ENCODE measurements around the gene IL36RN.

Gene IL36RN

GRCh38 chr2:113058998-113059960 is at the start of gene IL36RN:
Gene IL36RN, plus strand, starts transcription at chr2:113059198. Its CDS starts 241 bp downstream, at chr2:113059439.
- no peak for DNase-seq

DNA sequence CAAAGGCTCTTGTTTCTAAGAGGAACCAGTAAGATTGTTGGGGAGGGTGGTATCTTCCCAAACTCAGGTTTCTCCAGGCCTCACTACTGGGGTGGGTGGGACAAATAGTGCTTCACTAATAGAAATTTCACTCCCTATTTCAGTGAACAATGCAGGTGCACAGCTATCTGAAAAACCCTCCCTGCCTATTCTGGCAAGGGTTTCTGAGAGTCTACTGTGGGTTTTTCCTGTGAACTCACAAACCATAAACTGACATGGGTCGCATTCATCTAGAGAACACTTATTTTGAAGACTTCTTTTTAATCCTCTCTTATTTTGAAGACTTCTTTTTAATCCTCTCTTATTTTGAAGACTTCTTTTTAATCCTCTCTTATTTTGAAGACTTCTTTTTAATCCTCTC is 49.4 kb upstream of the IL36RN start:
- no peak for DNase-seq

DNA sequence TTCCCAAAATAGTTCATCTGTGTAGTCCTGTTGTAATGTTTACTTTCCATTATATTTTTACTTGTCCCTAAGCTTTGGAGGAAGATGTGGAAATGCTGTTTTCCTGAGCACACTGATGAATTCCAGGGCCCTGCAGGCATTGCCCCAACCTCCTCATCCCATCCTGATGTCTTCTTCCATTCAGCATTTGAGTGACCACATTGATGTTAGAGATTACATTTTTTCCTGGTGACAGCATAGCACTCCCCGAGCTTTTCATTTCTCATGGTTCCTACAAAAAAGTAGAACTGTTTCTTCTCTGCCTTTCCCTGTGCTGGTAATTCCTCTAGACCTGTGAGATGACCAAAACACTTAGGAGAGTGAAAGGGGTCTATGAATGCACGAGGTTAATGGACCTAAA is 48.9 kb upstream of the IL36RN start:
- DNase-seq, result no peak

DNA sequence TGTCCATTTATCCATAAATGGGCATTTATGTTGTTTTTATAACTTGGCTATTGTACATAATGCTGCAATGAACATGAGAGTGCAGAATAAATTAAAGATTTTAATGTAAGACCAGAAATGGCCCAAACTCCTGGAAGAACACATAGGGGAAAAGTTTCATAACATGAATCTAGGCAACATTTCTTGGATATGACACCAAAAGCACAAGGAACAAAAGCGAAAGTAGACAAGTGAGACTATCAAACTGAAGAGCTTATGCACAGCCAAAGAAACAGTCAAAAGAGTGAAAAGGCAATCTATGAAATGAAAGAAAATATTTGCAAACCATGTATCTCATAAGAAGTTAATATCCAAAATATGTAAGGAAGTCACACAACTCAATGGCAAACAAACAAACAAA is 47.9 kb upstream of the IL36RN start:
- DNase-seq, result no peak

DNA sequence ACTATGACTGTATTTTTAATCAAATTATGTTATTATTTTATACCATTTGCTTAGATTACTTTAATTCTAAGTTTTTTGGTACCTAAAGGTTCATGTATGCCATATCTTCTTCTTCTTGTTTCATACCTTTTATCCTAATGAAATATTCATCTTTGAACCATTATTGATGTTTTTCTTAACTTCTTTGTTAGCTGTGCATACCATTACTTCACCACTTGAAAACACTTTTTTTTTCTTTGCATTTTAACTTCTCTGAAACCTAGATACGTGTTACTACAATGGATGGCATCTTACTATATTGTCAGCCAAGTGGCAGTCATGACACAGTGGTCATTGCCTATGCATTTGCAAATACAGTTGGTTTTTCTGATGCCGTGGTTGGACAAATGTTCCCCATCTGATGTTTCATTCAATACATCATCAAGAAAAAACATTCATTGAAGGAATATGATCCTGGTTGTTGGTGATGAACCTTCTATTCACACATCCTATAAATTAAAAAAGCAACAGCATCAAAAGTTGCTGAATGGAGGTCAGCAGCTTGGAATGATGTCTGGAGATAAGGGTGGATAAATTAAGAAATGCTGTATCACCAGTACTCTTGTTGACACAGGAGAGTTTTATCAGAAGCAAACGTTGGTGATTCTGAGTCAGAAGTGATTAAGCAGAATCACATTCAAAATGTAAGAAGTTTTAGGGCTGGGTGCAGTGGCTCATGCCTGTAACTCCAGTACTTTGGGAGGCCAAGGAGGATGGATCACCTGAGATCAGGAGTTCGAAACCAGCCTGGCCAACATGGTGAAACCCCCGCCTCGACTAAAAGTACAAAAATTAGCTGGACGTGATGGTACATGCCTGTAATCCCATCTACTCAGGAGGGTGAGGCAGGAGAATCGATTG is 46.3 kb upstream of the IL36RN start:
- no peak for DNase-seq

DNA sequence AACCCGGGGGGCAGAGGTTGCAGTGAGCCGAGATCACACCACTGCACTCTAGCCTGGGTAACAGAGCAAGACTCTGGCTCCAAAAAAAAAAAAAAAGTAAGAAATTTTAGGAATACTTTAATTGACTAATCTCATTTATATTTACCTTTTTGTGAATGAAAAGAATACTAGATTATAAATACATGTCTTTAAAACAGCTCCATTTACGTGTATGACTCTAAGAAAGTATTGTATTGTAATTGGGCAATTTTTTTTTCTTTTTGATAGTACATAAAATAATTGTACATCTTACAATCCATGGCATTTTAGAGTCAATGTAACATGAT is 45.7 kb upstream of the IL36RN start:
- DNase-seq, result no peak

- DNase-seq, result no peak
These were observed 44.9 kb upstream of the IL36RN start for GRCh38 chr2:113014067-113014466.

DNA sequence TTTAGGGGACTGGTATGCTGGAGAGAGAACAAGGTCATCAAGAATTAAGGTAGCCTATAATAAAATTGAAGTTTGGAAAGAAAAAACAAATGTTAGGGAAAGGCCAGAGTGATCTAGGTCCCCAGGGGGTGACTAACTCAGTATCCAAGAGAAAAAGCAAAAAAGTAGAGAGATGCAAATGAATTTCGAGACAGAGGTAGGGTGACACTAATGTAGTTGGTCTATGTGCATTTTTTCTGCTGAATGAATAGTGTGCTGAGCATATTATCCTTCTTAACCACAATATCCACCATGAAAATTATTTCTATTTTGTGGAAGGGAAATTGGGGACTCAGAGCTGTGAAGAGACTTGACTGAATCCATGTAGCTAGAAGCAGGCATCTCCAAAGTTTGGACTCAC is 44.0 kb upstream of the IL36RN start:
- no peak for DNase-seq

- no peak for DNase-seq
These were observed 43.3 kb upstream of the IL36RN start for GRCh38 chr2:113015655-113016054.

DNA sequence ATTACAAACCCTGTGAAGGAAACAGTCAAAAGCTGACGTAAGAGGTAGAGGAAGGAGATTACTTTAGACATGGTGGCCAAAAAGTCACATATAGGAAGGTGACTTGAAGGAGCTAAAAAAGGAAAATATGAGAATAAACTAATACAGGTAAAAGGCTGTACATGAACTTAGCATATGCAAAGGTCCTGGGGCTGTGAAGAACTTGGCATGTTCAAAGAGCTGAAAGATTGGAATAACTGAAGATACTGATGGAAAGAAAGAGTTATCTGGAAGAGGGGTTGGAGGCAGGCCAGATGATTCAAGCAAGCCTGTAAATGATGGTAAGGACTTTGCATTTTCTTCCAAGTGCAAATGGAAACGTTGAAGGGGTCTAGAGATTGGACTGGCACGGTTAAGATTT is 40.5 kb upstream of the IL36RN start:
- no peak for DNase-seq

GRCh38 chr2:113021312-113021711 is 37.7 kb upstream of the IL36RN start:
- DNase-seq, result no peak

GRCh38 chr2:113024764-113025163 is 34.2 kb upstream of the IL36RN start:
- no peak for DNase-seq

DNA sequence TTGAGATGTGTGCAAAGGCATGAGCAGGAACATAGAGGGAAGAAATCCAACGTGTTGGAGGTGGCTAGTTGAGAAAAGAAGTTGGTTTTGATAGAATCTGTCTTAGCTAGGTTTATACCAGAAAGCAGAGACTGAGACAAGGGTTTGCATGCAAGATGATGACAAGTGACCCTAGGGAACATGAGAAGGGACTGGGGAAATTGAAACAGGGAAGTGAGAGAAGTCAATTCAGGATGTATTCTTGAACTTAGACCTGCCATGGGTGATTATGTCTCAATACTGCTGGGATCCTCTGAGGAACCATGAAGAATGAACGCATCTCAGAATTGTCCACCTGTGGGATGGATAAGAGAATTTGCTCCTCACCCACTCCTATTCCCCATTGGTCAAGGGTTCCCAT is 33.3 kb upstream of the IL36RN start:
- no peak for DNase-seq

- no peak for DNase-seq
These were observed 31.3 kb upstream of the IL36RN start for GRCh38 chr2:113027691-113028090.

- DNase-seq, result no peak
These were observed 30.9 kb upstream of the IL36RN start for GRCh38 chr2:113028112-113028511.

DNA sequence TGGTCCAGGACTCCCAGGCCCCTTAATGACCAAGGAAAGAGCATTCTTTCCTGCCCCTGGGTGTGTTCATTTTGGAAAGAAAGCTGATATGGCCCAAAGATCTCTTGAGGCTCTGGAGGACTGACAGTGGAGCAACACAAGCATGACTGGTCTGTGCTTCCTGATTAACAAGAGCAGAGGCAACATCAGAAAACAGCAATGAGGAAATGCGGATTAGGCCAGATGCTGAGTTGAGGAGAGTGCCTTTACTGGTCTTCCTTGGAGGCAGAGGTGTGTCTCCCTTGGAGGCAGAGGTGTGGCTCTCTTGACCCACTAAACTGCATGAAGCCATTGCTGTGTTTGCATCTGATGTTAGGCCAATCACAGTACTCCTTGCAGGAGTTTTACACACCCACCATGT is 26.3 kb upstream of the IL36RN start:
- DNase-seq, result no peak

DNA sequence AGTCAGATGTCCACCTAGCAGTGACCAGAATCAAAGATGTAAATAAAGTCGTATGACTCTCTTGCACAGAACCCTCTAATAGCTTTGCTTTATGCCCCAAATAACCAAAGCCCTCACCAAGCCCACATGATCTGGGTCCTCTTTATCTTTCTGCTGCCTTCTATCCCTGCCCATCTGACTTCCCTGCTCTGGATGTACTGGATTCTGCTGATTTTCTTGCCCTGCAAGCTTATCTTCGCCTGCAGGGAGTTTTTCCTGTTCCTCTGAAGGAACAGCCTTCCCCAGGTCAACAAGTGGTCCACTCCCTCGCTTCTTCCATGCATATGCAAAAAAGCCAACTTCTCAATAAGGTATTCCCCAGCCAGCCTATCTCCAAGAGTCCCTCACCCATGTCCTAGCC is 25.0 kb upstream of the IL36RN start:
- no peak for DNase-seq

DNA sequence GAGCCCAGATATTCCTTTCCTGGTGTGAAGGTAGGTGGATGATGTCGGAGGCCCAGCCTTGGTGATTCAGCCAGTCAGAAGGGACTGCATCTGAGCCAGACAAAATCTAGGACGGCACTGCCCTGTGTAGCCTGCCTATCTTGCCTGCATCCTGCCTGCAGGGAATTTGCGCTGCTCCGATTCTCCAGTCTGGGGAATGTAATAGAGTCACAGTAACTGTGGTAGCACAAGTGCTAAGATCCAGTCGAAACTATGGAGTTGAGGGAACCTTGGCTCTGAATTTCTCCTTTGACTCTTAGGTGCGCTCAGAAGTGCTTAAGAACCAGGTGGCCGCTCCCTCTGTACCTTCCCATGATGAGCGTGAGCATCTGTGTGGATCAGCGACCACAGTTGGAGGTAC is 22.2 kb upstream of the IL36RN start:
- no peak for DNase-seq

GRCh38 chr2:113038291-113038690 is 20.7 kb upstream of the IL36RN start:
- no peak for DNase-seq

DNA sequence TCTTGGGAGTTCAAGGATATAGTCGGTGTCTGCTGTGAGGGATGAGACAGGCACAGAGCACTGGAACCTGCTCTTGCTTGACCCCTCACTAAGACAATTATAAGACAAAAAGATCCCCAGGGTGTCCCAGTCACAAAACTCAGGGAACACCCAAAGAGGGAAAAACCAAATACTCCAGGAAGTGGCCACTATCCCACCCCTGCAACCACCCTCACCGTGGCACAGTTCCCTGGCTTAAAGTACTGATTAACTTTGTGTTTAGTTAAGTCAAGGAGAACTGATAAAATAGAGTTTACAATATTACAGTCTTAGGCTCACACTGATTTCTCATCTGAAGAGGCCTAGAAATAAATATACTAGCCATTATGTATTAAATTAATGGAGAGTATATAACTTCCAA is 19.8 kb upstream of the IL36RN start:
- no peak for DNase-seq

DNA sequence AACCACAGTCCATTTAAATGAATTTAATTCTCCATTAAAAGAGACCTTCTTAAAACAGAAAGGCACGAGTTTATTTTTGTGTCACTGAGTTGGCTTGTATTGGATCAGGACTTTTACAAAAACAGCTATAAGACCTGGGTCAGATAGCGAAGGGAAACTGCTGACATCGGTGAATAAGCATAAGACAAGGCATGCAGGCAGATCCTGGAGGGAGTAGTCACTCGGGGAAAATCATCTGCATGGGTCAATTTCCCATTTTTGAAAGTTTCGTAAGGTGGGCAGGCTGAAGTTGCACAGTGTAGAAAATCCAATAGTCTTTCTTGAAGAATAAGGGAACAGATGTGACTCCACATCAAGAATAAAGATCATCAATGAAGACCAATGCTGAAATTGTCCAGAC is 19.3 kb upstream of the IL36RN start:
- no peak for DNase-seq

DNA sequence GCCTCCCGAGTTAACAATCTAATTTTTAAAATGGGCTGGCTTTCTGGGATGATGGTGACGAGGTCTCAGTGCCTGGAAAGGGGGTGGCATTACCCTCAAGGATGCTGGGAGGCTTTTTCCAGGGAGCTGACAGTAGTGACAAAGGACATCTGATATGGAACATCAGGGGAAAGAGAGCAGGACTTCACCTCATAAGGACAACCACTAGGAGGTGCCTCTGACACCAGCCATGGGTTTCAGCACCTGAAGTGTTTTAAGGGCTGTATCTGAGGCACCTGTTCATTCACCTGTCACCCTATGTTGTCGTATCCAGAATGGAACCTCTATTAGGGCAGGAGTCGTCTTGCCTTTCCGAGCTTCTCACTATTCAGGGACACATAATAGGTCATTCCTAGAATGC is 17.1 kb upstream of the IL36RN start:
- no peak for DNase-seq

DNA sequence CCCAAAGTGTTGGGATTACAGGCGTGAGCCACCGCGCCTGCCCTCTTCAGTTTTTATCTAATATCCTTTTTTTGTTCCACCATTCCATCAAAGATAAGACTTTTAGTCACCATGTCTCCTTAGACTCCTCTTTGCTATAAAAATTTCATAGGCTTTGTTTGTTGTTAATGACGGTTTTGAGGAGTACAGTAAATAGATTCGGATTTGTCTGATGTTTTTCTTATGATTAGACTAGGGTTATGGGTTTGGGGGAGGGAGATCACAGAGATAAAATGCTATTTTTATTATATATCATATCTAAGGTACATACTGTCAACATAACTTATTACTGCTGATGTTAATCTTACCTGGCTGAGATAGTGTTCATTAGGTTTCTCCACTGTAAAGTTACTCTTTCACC is 12.5 kb upstream of the IL36RN start:
- no peak for DNase-seq

Measured in NCI-H1105 treated with DMSO at 0.1 percent for 48 hours (cell line).